ENCODE measurements around the gene SHB.

Gene SHB

DNA sequence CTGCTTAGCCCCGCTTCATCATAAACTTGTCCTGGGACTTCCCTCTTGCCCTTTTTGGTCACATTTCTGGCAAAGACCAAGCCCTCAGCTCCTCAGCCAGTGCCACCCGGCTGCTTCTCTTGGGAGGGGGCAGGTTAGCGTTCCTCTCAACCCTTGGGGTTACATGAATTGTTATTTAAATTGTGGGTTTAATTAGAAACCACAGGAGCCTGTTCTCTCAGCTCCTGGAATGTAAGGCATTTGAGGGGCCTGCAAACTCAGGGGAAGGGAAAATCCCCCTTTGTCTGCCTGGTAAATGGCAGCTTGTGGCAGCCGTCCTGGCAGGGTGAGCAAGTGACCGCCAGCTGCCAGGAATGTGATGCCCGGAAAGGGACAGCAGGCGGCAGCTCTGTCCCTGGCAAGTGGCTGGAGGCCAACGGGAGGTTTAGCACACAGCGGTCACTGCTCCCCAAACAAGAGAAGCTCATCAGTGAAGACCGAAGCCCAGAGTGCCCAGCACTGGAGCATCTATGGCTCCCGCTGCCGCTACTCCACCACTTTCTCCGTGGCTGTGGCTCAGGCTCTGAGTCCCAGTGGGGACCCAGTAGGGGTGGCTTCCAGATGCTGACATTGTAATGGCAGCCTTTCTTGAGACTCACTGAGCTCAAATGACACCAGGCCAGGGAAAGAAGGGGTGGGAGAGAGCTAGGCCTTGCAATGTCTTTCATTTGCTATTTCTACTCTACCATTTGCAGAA, 51.7 kb downstream of the SHB start:
- TF ChIP-seq, protein P1, sequence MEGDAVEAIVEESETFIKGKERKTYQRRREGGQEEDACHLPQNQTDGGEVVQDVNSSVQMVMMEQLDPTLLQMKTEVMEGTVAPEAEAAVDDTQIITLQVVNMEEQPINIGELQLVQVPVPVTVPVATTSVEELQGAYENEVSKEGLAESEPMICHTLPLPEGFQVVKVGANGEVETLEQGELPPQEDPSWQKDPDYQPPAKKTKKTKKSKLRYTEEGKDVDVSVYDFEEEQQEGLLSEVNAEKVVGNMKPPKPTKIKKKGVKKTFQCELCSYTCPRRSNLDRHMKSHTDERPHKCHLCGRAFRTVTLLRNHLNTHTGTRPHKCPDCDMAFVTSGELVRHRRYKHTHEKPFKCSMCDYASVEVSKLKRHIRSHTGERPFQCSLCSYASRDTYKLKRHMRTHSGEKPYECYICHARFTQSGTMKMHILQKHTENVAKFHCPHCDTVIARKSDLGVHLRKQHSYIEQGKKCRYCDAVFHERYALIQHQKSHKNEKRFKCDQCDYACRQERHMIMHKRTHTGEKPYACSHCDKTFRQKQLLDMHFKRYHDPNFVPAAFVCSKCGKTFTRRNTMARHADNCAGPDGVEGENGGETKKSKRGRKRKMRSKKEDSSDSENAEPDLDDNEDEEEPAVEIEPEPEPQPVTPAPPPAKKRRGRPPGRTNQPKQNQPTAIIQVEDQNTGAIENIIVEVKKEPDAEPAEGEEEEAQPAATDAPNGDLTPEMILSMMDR (conservative IDR thresholded peaks at IDR 0.05; ENCODE audit: low read length) = peak; percentile 21
- H3K4me3 ChIP-seq (ENCODE audit: low read length) = no peak overlapping the region; the same call in 1 of the 2 replicates
- peak; percentile 92 for DNase-seq (ENCODE audit: low read depth)

- DNase-seq (ENCODE audit: low read depth) = peak; percentile 93
- TF ChIP-seq, protein P1 (conservative IDR thresholded peaks at IDR 0.05; ENCODE audit: low read length) = no peak
- peak overlapping the region; percentile 26 for H3K4me3 ChIP-seq (ENCODE audit: low read length)
Observed at GRCh38 chr9:38016375-38017135, 52.5 kb downstream of the SHB start.

- H3K4me3 ChIP-seq (ENCODE audit: low read length) = no peak overlapping the region
- no peak for DNase-seq (ENCODE audit: low read depth)
- TF ChIP-seq, protein P1 (conservative IDR thresholded peaks at IDR 0.05; ENCODE audit: low read length) = no peak
Observed at GRCh38 chr9:38015906-38016305, 53.1 kb downstream of the SHB start.

GRCh38 chr9:38015266-38015665, 53.8 kb downstream of the SHB start:
- H3K4me3 ChIP-seq (ENCODE audit: low read length) = no peak overlapping the region
- DNase-seq (ENCODE audit: low read depth) = no peak
- TF ChIP-seq, protein P1 (conservative IDR thresholded peaks at IDR 0.05; ENCODE audit: low read length) = no peak

- DNase-seq (ENCODE audit: low read depth) = no peak
- TF ChIP-seq, protein P1 (conservative IDR thresholded peaks at IDR 0.05; ENCODE audit: low read length) = no peak
- no peak overlapping the region for H3K4me3 ChIP-seq (ENCODE audit: low read length)
Observed at GRCh38 chr9:38012767-38013450, 56.1 kb downstream of the SHB start.

GRCh38 chr9:38011991-38012390, 57.0 kb downstream of the SHB start:
- TF ChIP-seq, protein P1 (conservative IDR thresholded peaks at IDR 0.05; ENCODE audit: low read length) = no peak
- H3K4me3 ChIP-seq (ENCODE audit: low read length) = no peak overlapping the region
- DNase-seq (ENCODE audit: low read depth) = no peak

Data from AG10803 (cell line).